ENCODE data around the gene GALNS.

The GALNS gene

GRCh38 chr16:88810912-88811768 is 45.6 kb downstream of the GALNS start:
- TF ChIP-seq CTCF (IDR thresholded peaks at IDR 0.05; ENCODE audit: borderline replicate concordance, insufficient read depth, low read depth, low read length): no peak
- H3K4me3 ChIP-seq (ENCODE audit: low read depth, low read length): peak overlapping the region; percentile 94

DNA sequence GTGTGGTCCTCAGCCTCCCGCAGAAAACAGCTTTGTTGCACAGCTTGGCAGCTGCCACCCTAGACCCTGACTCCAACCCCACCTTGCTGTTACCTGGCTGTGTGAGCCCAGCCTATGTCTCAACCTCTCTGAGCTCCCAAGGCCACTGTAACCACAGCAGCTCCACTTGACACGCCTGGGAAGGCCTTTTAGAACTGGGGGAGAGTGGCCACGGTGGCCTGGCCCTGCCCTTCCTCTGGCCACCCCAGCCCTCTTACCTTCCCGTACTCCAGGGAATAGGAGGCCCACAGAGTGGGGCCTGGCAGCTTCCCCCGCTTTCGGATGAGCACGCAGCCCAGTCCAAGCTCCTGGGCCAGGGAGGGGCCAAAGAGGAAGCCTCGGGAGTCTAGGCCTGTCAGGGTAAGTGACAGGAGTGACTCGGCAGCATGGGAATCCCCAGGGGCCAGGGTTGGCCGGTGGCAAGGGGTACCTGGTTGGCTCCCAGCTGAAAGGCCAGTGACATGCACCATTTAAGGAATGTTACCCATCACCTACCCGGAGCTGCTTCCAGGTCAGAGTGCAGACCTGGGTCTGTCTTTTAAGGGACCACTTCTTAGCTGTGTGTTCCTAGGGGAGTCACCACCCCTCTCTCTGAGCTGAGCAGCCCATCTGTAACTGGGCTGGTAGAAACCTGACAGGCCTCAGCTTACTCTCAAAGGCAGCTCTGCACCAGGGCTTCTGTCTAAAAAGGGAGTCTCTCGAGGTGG is 46.4 kb downstream of the GALNS start:
- peak overlapping the region; percentile 94 for H3K4me3 ChIP-seq (ENCODE audit: low read depth, low read length)
- TF ChIP-seq CTCF (IDR thresholded peaks at IDR 0.05; ENCODE audit: borderline replicate concordance, insufficient read depth, low read depth, low read length): no peak

DNA sequence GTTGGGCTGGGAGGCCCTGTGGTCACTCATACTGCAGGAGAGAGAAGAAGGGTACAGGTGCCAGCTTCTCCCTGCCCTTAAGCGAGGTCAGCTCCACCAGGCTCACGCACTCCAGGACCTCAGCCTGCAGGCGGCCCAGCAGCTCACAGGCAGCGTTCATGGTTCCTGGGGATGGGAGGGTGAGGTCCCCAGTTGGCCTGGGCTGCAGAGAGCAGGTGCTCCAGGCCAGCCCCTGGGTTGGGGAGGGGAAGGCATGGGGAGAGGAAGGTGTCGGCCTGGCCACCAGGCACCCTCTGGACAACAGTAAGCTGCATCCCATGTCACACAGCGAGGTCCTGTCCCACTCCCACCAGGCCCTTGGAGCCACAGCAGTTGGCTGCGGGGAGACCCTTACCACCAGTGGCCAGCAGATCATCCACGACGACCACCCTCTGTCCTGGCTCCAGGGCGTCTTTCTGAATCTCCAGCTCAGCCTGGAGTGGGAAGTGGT is 47.0 kb downstream of the GALNS start:
- H3K4me3 ChIP-seq (ENCODE audit: low read depth, low read length): peak overlapping the region; percentile 94
- TF ChIP-seq CTCF (IDR thresholded peaks at IDR 0.05; ENCODE audit: borderline replicate concordance, insufficient read depth, low read depth, low read length): no peak

DNA sequence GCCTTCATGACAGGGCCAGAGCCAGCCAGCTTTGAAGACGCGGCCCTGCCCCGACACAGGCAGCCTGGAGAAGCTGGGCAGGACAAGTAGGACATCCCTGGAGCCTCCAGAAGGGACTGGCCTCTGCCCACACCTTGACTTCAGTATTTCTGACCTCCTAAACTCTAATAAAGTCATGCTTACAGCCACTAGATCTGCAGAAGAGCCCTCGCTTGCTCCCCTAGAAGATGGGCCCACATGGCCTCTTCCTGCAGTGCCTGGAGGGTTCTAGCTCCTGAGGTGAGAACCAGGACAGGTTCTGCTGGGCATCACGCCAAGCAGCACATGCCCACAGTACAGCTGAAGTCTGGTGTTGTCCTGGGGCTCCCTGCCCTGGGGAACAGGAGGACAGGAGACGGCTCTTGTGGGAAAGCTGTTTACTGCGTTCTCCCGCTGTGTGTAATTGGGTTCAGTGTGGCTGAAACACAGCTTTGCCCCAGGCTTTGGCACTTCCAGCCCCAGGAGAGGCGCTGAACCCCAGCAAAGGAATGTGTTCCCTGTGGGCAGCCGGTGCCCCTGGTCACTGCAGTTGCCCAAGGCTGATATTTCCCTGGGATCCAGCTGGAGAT is 47.6 kb downstream of the GALNS start:
- H3K4me3 ChIP-seq (ENCODE audit: low read depth, low read length): no peak overlapping the region
- TF ChIP-seq CTCF (IDR thresholded peaks at IDR 0.05; ENCODE audit: borderline replicate concordance, insufficient read depth, low read depth, low read length): no peak

DNA sequence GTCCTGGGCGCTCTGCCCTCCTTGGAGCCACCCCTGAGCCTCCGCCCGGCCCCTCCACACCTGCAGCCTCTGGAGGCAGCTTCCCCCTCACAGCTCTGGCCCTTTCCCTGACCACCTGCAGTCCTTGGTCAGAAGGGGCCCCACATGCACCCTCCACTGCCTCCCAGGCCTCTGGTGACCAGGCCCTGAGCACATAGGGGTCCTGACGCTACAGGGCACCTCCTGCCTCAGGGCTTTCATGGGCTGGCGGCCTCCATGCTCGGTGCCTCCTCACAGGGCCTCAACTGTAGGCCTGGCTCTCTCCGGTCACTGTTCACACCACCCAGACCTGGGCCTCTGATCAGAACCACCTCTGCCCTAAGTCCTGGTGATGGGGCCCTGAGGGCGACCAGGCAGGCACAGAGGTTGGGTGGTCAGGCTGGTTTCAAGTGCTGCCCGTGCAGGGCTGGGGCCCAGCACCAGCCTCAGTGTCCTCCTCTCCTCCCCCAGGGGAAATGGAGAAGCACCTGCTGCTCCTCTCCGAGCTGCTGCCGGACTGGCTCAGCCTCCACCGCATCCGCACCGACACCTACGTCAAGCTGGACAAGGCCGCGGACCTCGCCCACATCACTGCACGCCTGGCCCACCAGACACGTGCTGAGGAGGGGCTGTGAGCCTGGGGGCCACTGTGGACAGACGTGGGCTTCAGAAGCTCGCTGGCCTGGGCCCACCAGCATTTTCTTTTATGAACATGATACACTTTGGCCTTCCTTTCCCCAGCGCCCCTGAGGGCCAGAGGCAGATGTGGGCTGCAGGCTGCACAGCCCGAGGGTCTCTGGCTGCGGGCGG is 48.9 kb downstream of the GALNS start:
- TF ChIP-seq CTCF (IDR thresholded peaks at IDR 0.05; ENCODE audit: borderline replicate concordance, insufficient read depth, low read depth, low read length): no peak
- no peak overlapping the region for H3K4me3 ChIP-seq (ENCODE audit: low read depth, low read length)

GRCh38 chr16:88807142-88807625 is 49.6 kb downstream of the GALNS start:
- H3K4me3 ChIP-seq (ENCODE audit: low read depth, low read length): no peak overlapping the region
- no peak for TF ChIP-seq CTCF (IDR thresholded peaks at IDR 0.05; ENCODE audit: borderline replicate concordance, insufficient read depth, low read depth, low read length)
